Lower leg skin (tissue), 3 donors: ENCODE results near the gene HSH2D.

Source experiments
- CTCF ChIP-seq, 3 donors: fragments of 450-650 bp; IDR thresholded peaks; one replicate each; pipeline ENCODE4 v1.5.1; 2016; ENCODE audit warnings: antibody characterized with exemption in 3 of 3, mild to moderate bottlenecking in 3 of 3, moderate library complexity in 2 of 3
- POLR2A ChIP-seq, 2 donors: fragments of 450-650 bp; IDR thresholded peaks; one replicate each; pipeline ENCODE4 v1.6.1; 2016 to 2017; ENCODE audit warnings: antibody characterized with exemption in 2 of 2, mild to moderate bottlenecking in 1 of 2, moderate library complexity in 1 of 2

- no peak for TF ChIP-seq POLR2A (IDR thresholded peaks at IDR 0.05)
- TF ChIP-seq CTCF (IDR thresholded peaks at IDR 0.05), result no peak
Observed at GRCh38 chr19:16125737-16126495, 17.6 kb upstream of the HSH2D start.
